GM18517 (cell line): ENCODE data around the gene RPS15.
"Not testable (repeated sequence)": the region's sequence is repeated elsewhere in the genome, so short reads cannot be mapped to it uniquely, and the experiment has no call there.

Experiments
- ATAC-seq: cut with Tn5 transposase; IDR thresholded peaks from one replicate; pipeline ENCODE4 v1.9.1; 2021; ENCODE audit warnings: mild to moderate bottlenecking, moderate library complexity; ENCODE audit not compliant: unreplicated experiment

Gene RPS15

DNA sequence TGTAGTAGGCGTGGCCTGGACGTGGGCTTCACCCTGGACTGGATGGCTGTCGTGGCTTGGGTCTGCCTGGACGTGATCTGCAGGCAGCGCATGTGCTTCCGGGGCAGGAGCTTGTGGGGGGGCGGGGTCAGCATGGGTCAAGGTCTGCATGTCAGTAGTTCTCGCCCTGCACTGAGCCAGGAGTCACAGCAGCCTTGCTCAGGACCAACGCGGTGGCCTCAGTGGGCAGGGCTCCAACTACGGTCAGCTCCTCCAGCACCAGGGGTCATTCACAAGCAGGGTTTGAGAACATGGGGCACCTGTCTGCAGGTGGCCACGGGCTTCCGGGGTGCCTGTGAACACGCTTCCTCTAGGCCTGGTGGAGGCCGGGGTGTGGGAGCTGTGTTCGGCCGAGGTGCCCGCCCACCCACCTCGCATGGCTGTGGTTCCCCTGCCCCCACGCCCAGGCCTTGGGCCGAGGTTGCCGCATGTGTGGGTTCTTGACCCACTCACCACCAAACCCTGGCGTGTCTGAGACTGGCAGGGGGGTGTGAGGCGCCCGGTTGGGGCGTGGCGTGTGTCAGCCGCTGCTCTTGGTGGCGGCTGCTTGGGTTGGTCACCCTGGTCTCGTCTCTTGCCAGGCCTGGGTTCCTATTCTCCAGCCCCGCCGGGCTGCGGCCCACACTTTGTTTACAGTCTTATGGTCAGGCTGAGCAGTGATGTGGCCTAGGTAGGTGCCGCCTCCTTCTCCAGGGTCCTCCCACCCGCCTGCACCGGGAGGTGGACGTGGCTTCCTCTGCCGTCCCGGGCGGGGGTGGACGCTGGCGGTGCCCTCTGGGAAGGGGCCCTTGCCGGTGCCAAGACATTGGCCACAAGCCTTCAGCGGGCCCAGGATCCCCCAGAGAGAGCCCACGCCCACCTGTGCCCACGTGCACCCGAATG lies 4.8 kb upstream of the RPS15 start:
- no peak for ATAC-seq

DNA sequence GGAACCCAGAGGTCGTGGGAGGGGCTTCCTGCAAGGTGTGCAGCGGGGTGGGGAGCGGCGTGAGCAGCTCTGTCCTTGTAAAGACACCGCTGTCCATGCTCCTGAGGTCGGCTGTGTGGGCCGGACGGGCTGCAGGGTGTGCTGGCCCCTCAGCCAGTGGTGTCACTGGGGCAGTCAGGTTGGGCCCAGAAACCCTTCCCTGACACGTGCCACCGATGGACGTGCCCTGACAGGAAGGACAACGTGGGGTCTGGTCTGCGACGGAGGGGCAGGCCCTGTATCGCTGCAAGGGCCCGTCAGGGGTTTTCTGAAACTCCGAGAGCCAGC lies 4.2 kb upstream of the RPS15 start:
- no peak for ATAC-seq

DNA sequence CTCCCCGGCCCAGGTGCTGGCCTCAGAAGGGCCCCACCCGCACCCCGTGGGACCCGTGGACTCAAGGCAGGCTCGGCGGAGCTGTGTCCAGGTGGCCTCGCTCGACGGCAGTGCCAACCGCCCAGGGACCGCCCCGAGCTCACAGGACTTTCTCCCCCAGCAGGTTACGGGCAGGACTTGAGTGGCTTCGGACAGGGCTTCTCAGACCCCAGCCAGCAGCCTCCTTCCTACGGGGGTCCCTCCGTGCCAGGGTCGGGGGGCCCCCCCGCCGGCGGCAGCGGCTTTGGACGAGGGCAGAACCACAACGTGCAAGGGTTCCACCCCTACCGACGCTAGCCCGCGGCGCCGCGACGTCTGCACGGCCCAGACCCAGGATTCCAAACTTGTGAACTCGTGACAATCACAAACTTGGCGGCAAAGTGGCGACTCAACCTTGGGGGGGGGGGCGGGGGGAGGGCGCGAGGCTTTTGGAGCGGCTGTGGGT lies 3.6 kb upstream of the RPS15 start:
- ATAC-seq = no peak

DNA sequence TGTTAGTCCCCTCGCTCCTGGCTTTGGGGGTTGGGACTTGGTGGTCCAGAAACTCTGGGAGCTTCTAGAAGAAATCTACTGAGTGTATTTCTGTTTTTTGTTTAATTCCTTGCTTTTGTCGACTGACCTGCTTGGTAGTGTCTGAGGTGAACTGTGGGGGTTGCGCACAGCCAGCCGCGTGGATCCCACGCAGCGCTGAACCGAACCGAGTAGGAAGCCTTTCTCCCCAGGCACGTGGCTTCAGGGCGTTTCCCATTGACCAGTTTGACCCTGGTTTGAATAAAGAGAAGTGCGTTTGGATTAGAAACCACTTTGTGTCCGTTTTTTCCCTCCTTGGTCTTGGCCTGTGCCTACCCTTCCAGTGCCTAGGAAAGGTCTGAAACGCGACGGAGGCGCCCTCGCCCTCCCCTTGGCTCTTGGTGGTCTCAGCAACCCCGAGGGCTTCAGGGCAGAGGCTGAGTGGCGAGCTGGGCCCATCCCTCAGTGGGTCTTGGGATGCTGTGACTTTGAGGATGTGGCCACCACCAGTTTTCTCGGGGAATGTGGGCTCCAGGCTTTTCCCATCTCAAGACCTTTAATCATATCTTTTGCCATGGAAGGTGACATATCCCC lies 2.7 kb upstream of the RPS15 start:
- no peak for ATAC-seq

DNA sequence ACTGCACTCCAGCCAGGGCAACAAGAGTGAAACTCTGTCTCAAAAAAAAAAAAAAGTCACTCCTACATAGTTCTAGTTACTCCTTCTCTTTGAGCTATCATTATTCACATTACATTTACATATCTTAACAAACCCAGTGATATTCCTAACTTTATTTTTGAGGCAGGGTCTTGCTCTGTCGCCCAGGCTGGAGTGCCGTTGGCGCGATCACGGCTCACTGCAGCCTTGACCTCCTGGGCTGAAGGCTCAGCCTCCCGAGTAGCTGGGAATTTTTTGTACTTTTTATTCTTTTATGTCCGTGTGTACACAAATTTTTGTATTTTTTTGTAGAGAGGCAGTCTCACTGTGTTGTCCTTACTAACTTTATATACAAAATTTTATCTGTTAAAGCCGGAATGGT lies 587 bp upstream of the RPS15 start:
- ATAC-seq = peak; percentile 2

DNA sequence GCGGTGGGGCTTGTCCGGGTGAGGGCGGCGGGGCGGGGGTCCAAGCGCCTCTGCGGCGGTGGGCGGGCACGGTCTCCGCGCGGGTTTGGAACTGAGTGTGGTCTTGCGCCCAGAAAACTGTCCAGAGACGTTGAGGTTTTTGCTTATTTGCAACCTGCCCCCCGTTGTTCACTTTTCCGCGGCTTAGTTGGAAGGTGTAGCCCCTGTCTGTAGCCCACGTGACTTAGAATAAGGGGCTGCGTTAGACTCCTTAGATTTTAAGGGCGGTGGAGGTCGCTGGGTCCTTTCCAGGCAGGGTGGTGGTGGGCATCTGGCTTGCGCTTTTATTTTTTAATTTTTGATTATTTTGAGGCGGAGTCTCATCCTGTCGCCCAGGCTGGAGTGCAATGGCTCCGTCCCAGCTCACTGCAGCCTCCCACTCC lies 748 bp downstream of the RPS15 start:
- no peak for ATAC-seq

DNA sequence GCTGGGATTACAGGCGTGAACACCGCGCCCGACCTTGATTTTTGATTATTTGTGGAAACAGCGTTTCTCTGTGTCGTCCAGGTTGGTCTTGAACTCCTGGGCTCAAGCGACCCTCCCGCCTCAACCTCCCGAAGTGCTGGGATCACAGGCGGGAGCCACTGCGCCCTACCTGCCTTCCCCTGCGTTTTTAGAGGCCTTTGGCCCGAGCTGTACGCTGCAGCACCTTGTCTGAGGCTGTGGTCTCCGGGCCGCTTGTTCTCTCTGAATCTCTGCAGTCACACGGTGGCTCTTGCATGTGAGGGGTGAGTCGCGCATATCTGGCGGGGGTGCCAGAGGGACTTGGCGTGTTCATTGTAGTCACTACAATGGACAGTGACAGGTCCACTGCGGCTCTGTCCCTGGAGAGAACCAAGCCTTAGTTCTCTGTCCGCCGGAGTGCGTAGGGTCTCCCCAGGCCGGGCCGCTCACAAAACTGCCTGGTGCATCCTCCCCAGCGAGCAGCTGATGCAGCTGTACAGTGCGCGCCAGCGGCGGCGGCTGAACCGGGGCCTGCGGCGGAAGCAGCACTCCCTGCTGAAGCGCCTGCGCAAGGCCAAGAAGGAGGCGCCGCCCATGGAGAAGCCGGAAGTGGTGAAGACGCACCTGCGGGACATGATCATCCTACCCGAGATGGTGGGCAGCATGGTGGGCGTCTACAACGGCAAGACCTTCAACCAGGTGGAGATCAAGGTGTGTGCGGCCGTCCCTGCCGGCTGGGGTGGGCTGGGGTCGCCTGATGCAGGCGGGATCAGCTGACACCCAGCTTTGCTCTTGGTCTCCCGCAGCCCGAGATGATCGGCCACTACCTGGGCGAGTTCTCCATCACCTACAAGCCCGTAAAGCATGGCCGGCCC lies 1.6 kb downstream of the RPS15 start:
- not testable (repeated sequence) for ATAC-seq

DNA sequence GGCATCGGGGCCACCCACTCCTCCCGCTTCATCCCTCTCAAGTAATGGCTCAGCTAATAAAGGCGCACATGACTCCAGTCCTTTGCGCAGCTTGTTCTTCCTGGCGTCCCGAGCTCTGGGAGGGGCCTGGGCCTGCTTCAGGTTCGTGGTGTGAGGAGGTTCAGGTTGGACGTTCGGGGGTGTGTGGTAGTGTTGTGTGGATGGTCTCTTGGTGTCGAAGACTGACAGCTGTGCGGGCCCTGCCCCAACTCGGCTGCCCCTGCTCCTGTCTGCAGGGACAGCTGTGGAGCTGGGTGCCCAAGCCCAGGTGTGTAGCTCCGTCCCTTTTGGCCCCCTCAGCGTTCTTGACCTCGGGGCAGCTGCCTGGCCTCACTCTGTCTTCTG lies 2.2 kb downstream of the RPS15 start:
- no peak for ATAC-seq

DNA sequence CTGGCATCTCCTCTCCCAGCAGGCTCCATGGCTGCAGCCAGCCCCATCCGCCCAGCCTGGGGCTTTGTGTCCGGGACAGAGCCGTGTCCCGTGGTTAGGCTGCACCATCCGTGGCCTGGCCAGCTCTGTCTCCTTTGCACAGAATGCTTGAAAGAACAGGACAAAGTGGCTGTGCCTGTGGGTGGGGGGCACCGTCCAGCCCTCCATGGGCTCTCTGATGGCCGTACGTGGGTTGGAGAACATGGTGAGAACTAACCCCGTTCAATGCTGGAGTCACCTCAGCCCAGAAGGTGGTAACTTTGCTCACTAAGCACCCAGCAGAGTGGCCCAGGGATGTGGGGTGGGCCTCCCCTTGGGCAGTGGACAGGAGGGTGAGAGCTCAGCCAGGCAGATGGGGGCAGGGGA lies 2.8 kb downstream of the RPS15 start:
- ATAC-seq = no peak

DNA sequence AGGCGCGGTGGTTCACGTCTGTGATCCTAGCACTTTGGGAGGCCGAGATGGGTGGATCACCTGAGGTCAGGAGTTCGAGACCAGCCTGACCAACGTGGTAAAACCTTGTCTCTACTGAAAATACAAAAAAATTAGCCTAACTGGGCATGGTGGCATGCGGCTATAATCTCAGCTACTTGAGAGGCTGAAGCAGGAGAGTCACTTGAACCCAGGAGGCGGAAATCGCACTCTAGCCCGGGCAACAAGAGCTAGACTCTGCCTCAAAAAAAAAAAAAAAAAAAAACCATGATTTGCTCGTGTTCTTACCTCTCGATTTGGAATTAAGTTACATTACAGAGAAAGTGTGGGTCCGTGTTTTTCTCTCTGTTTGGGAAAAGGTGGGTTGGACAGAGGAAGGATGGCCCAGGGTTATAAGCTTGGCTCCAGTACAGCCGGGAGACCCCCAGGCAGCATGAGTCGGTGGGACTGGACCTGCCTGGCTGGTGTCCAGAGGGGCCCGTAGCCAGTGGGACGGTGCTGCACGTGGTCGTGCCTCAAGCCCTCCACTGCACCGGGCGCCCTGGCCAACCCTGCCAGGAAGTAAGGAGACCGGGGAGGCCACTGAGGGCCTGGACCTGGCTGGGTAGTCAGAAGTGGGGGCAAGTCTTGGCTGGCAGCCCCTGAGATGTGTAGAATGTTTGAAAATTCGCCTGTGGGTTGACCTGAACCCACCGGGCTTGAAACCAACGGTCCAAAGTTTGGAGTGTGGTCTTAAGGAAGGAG lies 3.7 kb downstream of the RPS15 start:
- ATAC-seq = no peak

DNA sequence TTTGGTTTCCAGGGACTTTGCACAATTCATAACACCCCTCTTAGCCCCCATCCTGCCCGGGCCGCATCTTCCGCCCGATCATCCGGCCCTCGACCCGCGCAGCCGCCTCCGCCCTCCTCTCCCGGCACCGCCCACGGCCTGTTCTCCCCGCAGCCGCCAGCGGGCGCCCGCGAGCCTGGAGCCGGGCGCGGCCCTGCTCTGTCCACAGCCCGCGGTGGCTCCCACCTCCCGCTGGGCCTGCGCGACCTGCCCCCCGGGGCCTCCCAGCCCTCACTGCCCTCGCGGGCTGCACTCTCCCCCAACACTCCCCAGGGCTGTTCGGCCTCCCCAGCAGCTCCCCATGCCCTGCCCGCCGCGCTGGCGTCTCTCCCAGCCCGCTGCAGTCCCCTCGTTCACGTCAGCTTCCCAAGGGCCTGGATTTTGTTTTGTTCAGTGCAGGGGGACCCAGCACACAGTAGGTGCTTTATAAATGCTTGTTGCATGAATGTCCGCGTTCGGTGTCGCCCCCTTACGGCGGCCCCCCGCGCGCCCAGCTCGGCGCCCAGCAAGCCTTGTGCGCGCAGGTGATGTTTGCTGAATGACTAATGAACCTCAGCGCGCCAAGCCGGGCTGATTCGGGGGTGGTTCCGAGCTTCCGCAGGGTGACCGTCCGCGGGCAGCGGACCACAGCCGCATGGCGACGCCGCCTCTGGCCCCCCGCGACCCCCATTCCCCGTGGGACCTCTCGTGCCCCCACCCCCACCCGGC lies 7.2 kb downstream of the RPS15 start:
- ATAC-seq = peak; percentile 62

DNA sequence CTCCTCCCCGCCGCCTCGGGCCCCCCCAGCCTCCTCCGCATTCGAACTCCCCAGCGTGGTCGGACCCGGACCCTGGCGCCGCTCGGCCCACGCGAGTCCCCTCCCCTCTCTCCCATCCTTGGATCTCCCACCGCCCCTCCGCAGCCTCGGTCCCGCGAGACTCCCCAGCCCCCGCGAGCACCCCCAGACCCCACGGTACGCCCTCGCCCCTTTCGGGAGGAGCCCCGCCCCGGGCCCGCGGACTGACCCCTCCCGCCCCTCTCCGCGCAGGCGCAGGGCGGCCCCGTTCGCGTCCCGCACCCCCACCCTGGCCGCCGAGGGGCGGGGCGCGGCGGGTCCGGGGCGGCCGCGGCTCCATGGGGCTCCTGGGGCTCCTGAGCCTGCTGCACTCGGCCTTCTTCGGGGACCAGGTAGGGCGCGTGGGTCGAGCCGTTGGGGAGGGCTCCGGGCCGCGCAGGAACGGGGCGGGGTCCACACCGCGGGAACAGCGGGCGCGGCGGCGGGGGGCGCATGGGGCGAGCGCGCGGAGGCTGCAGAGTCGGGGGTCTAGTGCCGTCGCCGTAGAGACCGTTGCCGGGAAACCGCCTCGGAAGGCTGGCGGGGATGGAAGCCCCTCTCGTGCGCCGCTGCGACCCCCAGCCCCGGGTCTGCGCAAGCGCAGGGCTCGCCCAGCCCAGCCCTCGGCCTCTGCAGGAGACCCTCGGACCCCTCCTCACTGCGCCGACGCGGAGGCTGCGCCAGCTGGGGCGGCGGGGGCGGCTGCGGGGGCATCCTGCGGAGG lies 7.9 kb downstream of the RPS15 start:
- no peak for ATAC-seq

DNA sequence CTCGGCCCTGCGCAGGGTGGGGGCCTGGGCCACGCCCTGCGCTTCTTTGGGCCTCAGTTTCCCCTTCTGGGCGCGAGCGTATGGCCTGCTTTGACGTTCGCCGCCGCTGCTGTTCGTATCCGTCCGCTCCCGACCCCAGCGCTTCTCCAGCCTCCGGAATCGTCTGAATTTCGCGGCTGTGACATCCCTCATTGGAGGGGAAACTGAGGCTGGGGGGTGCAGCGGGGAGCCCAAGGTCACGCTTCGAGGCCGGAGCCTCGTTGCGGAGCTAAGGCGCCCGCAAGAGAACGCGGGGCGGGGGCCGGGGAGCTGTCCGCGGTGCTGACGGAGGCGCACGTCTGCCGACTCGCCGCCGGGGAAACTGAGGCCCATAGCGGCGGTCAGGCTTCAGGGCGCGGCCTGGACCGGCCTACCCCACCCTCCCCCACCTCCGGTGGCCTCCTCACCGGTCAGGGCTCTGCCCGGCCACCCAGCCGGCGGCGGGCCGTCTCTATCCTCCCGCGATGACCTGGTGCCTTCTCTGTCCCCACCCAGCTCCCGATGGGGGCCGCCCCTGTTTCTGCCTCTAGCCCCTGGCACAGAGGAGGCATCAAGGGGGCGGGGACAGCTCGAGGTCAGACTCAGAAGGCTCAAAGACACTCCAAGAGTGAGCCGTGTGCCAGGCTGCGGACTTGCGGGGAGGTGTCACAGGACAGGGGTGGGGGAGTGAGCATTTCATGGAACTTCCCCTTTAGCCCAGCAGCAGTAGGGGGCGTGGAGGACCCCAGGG lies 8.7 kb downstream of the RPS15 start:
- no peak for ATAC-seq

DNA sequence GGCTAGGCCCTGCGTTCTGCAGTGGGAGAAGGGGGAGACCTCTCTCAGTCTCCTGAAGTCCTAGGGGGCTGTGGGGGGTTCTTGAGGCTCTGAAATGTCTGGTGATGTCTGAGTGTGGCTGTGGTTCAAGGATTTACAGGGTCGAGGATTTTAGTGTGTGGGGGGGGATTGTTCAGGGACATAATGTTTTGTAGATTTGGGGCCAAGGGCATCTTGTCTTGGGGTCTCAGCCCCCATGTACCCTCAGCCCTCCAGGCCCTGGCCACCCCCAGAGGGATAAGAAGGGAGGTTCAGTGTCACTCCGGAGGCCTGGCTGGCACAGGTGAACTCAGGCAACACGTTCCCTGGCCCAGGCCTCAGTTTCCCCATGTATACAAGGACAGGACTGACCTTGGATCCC lies 9.3 kb downstream of the RPS15 start:
- ATAC-seq = no peak

DNA sequence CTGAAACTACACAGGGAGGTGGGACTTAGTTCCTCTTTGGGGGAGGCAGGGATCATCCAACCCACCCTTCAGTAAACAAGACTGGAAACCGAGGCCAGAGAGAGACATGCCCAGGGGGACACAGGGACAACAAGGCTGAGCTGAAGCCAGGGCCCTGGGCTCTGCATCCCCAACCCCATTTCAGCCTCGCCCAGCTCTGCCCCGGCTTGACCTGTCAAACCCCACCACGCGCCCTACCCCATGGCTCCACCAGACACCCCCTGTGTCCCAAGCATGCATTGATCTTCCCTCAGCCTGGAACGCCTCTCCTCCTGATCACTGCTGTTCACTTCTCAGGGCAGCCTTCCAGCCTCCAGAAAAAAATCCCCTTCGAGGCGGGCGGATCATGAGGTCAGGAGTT lies 9.7 kb downstream of the RPS15 start:
- no peak for ATAC-seq

DNA sequence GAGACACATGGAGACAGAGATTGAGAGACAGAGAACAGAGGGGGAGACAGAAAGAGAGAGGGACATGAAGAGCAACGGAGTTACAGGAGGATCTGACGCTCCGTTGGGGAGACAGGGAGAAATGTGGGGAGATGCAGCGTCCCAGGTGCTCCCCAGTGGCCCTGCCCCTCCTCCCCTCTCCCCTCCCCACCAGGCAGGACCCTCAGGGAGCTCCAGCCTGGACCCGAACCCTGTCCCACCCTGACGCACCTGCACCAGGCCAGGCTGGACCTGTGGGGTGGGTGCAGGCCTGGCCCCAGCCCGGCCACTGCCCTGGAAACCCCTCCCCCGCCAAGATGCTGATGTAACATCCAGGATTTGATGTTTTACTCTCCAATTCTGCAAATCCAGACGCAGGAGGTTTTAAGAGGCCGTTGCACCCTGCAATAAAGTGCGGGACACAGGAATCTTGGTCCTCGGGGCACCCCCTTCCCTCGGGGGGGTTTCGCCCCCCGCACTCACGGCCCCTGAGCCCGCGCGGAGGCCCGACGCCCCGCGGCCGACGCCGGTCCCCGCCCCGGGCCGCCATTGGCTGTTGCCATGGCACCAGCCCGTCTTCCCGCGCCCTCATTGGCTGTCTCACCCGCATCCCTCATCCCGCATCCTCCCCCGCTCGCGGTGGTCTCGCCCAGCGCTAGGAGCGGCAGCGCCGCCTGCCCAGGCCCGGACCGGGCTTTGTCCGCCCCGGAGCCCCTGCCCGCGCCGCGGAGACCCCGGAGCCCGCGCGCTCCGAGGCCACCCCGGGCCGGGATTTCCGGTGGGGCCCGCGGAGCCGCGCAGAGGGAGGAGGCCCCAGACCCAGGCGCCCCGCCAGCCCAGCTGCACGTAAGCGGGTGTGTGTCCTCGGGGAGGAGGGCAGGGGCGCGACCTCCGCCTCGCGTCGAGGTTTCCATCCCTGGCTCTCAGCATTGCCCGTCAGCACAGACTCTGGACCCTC lies 11.6 kb downstream of the RPS15 start, which contains the start of gene APC2:
TSS of gene APC2 (plus strand) at position 655 of the 976 bp plus-strand sequence. CDS start 2,881 bp downstream, outside the sequence.
- no peak for ATAC-seq
